ENCODE results near the gene EFCC1.

The EFCC1 gene

DNA sequence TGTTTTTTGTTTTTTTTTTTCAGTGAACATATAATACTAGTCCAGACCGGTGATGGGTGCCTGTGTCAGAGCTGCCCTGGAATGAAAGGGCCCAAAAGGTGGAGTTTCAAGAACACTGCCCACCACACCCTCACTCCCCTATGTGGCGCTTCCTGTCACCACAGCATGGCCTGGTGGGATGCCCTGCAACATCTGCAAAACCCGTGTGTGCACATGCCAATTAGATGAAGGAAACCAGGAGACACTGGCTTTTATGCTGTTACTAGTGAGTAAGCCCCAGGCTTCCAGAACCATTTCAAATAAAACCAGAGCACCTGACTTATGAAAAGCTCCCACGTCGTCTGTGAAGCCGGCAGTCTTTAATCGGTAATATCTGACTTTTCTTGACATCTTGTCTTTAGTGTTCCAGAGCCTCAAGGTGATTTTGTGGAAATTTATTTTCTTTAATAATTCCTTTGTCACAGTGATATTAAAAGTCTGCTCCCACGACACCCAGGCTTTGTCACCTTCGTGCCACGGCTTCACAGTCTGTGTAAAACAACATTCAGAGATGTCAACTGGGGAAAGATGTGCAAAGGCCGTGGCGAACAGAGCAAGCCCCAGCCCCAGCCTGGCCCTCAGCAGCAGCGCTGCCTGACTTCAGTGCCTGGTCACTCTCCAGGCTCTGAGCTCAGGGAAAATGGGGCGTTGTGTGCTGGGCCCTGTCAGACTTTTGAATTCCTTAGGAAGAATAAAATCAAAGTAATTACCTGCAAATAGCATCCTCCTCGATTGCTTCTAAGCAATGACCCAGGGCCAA lies 13.6 kb upstream of the EFCC1 start:
- H3K9me2 ChIP-seq (replicated peaks; ENCODE audit: control insufficient read depth, low read length), result no peaks in the 10 kb centered on the region
- no peak overlapping the region for H3K4me2 ChIP-seq (ENCODE audit: low read length)
- no peak for TF ChIP-seq EZH2phosphoT487 (IDR thresholded peaks at IDR 0.05; ENCODE audit: borderline replicate concordance, low read length)
- TF ChIP-seq, protein P1, sequence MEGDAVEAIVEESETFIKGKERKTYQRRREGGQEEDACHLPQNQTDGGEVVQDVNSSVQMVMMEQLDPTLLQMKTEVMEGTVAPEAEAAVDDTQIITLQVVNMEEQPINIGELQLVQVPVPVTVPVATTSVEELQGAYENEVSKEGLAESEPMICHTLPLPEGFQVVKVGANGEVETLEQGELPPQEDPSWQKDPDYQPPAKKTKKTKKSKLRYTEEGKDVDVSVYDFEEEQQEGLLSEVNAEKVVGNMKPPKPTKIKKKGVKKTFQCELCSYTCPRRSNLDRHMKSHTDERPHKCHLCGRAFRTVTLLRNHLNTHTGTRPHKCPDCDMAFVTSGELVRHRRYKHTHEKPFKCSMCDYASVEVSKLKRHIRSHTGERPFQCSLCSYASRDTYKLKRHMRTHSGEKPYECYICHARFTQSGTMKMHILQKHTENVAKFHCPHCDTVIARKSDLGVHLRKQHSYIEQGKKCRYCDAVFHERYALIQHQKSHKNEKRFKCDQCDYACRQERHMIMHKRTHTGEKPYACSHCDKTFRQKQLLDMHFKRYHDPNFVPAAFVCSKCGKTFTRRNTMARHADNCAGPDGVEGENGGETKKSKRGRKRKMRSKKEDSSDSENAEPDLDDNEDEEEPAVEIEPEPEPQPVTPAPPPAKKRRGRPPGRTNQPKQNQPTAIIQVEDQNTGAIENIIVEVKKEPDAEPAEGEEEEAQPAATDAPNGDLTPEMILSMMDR (IDR thresholded peaks at IDR 0.05; ENCODE audit: low read depth, low read length, poor library complexity, severe bottlenecking), result no peak
- H3K27me3 ChIP-seq (ENCODE audit: control insufficient read depth, low read length), result no peaks in the 10 kb centered on the region; the same call in 1 of the 2 replicates
- H3K4me1 ChIP-seq (ENCODE audit: control insufficient read depth, low read length), result no peaks in the 10 kb centered on the region
- H3K4me3 ChIP-seq (ENCODE audit: low read length), result no peak overlapping the region
- no peaks in the 10 kb centered on the region for H3K9me3 ChIP-seq (ENCODE audit: control insufficient read depth, insufficient read depth, low read length)
- H3F3A ChIP-seq (ENCODE audit: control insufficient read depth, insufficient read depth), result no peaks in the 10 kb centered on the region
- no peaks in the 10 kb centered on the region for H4K20me1 ChIP-seq (ENCODE audit: control insufficient read depth, insufficient read depth, low read depth, low read length)
- no peak overlapping the region for H3K27ac ChIP-seq (ENCODE audit: low read depth, low read length)
- H3K36me3 ChIP-seq (ENCODE audit: control insufficient read depth, low read length), result no peaks in the 10 kb centered on the region
- no peaks in the 10 kb centered on the region for H3K79me2 ChIP-seq (ENCODE audit: control insufficient read depth, low read length)

DNA sequence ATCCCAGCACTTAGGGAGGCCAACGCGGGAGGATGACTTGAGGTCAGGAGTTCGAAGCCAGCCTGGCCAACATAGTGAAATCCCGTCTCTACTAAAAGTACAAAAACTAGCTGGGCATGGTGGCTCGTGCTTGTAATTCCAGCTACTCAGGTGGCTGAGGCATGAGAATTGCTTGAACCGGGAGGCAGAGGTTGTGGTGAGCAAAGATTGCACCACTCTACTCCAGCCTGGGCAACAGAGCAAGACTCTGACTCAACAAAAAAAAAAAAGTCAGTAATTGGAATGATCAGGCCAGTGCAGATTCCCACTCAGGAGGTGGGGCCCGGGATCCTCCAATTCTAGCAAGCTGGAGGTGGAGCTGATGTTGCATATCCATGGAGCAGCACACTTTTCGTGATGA lies 12.8 kb upstream of the EFCC1 start:
- no peak for TF ChIP-seq EZH2phosphoT487 (IDR thresholded peaks at IDR 0.05; ENCODE audit: borderline replicate concordance, low read length)
- TF ChIP-seq, protein P1 (IDR thresholded peaks at IDR 0.05; ENCODE audit: low read depth, low read length, poor library complexity, severe bottlenecking), result no peak
- Histone ChIP-seq H3F3A (ENCODE audit: control insufficient read depth, insufficient read depth) (no peaks in the 10 kb centered on the region), H3K27ac (ENCODE audit: low read depth, low read length) (no peak overlapping the region), H3K4me1 (ENCODE audit: control insufficient read depth, low read length) (no peaks in the 10 kb centered on the region; the same call in 1 of the 2 replicates), H3K79me2 (ENCODE audit: control insufficient read depth, low read length) (no peaks in the 10 kb centered on the region), H3K4me2 (ENCODE audit: low read length) (no peak overlapping the region), H3K4me3 (ENCODE audit: low read length) (no peak overlapping the region), H3K9me3 (ENCODE audit: control insufficient read depth, insufficient read depth, low read length) (no peaks in the 10 kb centered on the region), H3K27me3 (ENCODE audit: control insufficient read depth, low read length) (peaks cover 1% of the 10 kb centered on the region), H4K20me1 (ENCODE audit: control insufficient read depth, insufficient read depth, low read depth, low read length) (no peaks in the 10 kb centered on the region), H3K36me3 (ENCODE audit: control insufficient read depth, low read length) (no peaks in the 10 kb centered on the region), H3K9me2 (replicated peaks; ENCODE audit: control insufficient read depth, low read length) (no peaks in the 10 kb centered on the region)

DNA sequence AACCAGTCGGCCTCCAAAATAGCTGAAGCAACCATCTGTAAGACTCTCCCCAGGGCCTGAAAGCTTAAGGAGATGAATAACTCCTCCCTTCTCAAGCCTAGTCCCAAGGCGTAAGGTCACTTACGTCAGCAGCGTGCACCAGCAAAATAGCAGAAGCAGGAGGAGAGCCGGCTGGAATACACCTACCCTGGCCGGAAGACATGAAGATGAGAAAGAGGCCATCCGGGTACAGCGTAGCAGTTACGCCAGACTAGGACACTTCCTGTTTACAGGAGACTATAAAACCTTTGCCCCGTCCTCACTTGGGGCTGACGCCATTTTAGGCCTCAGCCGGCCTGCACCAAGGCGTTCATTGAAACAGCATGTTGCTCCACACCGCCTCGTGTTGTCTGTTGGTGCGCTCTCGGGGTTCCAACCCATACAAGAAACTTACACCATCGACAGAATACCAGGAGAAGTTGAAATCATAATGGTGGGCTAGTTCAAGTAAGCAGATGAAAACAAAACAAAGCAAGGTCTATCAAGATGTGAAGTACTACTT lies 9.7 kb upstream of the EFCC1 start:
- no peaks in the 10 kb centered on the region for H3F3A ChIP-seq (ENCODE audit: control insufficient read depth, insufficient read depth)
- no peaks in the 10 kb centered on the region for H3K79me2 ChIP-seq (ENCODE audit: control insufficient read depth, low read length)
- H3K4me1 ChIP-seq (ENCODE audit: control insufficient read depth, low read length), result peaks cover 18% of the 10 kb centered on the region
- TF ChIP-seq, protein P1 (IDR thresholded peaks at IDR 0.05; ENCODE audit: low read depth, low read length, poor library complexity, severe bottlenecking), result no peak
- TF ChIP-seq EZH2phosphoT487 (IDR thresholded peaks at IDR 0.05; ENCODE audit: borderline replicate concordance, low read length), result no peak
- peaks cover 11% of the 10 kb centered on the region for H3K27me3 ChIP-seq (ENCODE audit: control insufficient read depth, low read length)
- no peaks in the 10 kb centered on the region for H3K36me3 ChIP-seq (ENCODE audit: control insufficient read depth, low read length)
- H4K20me1 ChIP-seq (ENCODE audit: control insufficient read depth, insufficient read depth, low read depth, low read length), result no peaks in the 10 kb centered on the region
- no peaks in the 10 kb centered on the region for H3K9me2 ChIP-seq (replicated peaks; ENCODE audit: control insufficient read depth, low read length)
- H3K27ac ChIP-seq (ENCODE audit: low read depth, low read length), result no peak overlapping the region
- no peak overlapping the region for H3K4me2 ChIP-seq (ENCODE audit: low read length)
- H3K9me3 ChIP-seq (ENCODE audit: control insufficient read depth, insufficient read depth, low read length), result no peaks in the 10 kb centered on the region
- no peak overlapping the region for H3K4me3 ChIP-seq (ENCODE audit: low read length)
